Memory B cell (primary cell): ENCODE results near the gene ARF3.
A peak's percentile ranks its signal among the peaks of the same experiment; 100 is the strongest.

Source experiments
- ATAC-seq: fragments of 150-1000 bp; cut with Tn5 transposase; 2 replicates; pipeline ENCODE4 v1.10.0; 2021; ENCODE audit warnings: low read depth, mild to moderate bottlenecking, moderate library complexity
- DNase-seq, 2 donors: peaks; one replicate each; pipeline ENCODE4 v3.0.0; 2022; ENCODE audit warnings: low spot score in 2 of 2
- H3K27ac Mint-ChIP-seq: one replicate; pipeline ENCODE4 v1.8.0; 2022; ENCODE audit warnings: mild to moderate bottlenecking, moderate library complexity, mixed read lengths
- H3K27me3 Mint-ChIP-seq: one replicate; pipeline ENCODE4 v1.8.0; 2022; ENCODE audit warnings: mixed read lengths
- H3K36me3 Mint-ChIP-seq: one replicate; pipeline ENCODE4 v1.8.0; 2022; ENCODE audit warnings: mild to moderate bottlenecking, mixed read lengths
- H3K4me1 Mint-ChIP-seq: one replicate; pipeline ENCODE4 v1.8.0; 2022; ENCODE audit warnings: mixed read lengths
- H3K4me3 Mint-ChIP-seq: one replicate; pipeline ENCODE4 v1.8.0; 2022; ENCODE audit warnings: mild to moderate bottlenecking, moderate library complexity, mixed read lengths
- H3K9me3 Mint-ChIP-seq: one replicate; pipeline ENCODE4 v1.8.0; 2022; ENCODE audit warnings: mixed read lengths

ARF3 gene

GRCh38 chr12:48957141-48958048, at the start of gene ARF3:
Gene ARF3 (minus strand): TSS chr12:48957487. CDS start chr12:48941095, 16,392 bp downstream.
- Mint-ChIP-seq H3K27me3 (peaks cover 2% of the 10 kb centered on the region), H3K27ac (peak within 1 kb of the TSS; percentile 96), H3K4me1 (peaks cover 43% of the 10 kb centered on the region), H3K36me3 (peaks cover 7% of the 10 kb centered on the region), H3K4me3 (peak within 1 kb of the TSS; percentile 100), H3K9me3 (no peaks in the 10 kb centered on the region)
- peak; percentile 83 to 90 for DNase-seq
- ATAC-seq = peak; percentile 90

GRCh38 chr12:49000346-49000745, 43.1 kb upstream of the ARF3 start:
- H3K36me3 Mint-ChIP-seq = peaks cover 34% of the 10 kb centered on the region
- no peaks in the 10 kb centered on the region for H3K9me3 Mint-ChIP-seq
- peaks cover 13% of the 10 kb centered on the region for H3K27me3 Mint-ChIP-seq
- no peak overlapping the region for H3K4me3 Mint-ChIP-seq
- H3K4me1 Mint-ChIP-seq = peaks cover 24% of the 10 kb centered on the region
- H3K27ac Mint-ChIP-seq = no peak overlapping the region
- ATAC-seq (no peak), DNase-seq (no peak)

- Mint-ChIP-seq H3K4me3 (peak within 1 kb of the TSS; percentile 78), H3K27ac (no peak within 1 kb of the TSS), H3K9me3 (no peaks in the 10 kb centered on the region), H3K27me3 (peaks cover 17% of the 10 kb centered on the region), H3K4me1 (peaks cover 29% of the 10 kb centered on the region), H3K36me3 (peaks cover 26% of the 10 kb centered on the region)
- DNase-seq (peak; percentile 43 to 56), ATAC-seq (peak; percentile 43)
Observed at GRCh38 chr12:48999371-49000131, 42.3 kb upstream of the ARF3 start, which contains the start of gene DDN. Gene DDN (minus strand): TSS chr12:48999375. CDS start chr12:48999287, 88 bp downstream.

GRCh38 chr12:48998497-48999353, 41.4 kb upstream of the ARF3 start:
- Mint-ChIP-seq H3K36me3 (peaks cover 22% of the 10 kb centered on the region), H3K4me1 (peaks cover 29% of the 10 kb centered on the region), H3K27ac (no peak overlapping the region), H3K27me3 (peaks cover 21% of the 10 kb centered on the region), H3K9me3 (no peaks in the 10 kb centered on the region), H3K4me3 (peak overlapping the region; percentile 77)
- peak in 1 of 2 donors; percentile 47 for DNase-seq
- ATAC-seq = peak; percentile 8

GRCh38 chr12:48997719-48998496, 40.6 kb upstream of the ARF3 start:
- Mint-ChIP-seq H3K27me3 (peaks cover 24% of the 10 kb centered on the region), H3K9me3 (no peaks in the 10 kb centered on the region), H3K36me3 (peaks cover 15% of the 10 kb centered on the region), H3K27ac (peak overlapping the region; percentile 89), H3K4me3 (peak overlapping the region; percentile 76), H3K4me1 (peaks cover 29% of the 10 kb centered on the region)
- ATAC-seq (peak; percentile 34), DNase-seq (peak; percentile 46 to 52)

GRCh38 chr12:48996794-48997718, 39.8 kb upstream of the ARF3 start:
- peak; percentile 81 for ATAC-seq
- peak overlapping the region; percentile 89 for H3K27ac Mint-ChIP-seq
- peaks cover 8% of the 10 kb centered on the region for H3K36me3 Mint-ChIP-seq
- H3K4me3 Mint-ChIP-seq = peak overlapping the region; percentile 76
- H3K9me3 Mint-ChIP-seq = no peaks in the 10 kb centered on the region
- peaks cover 24% of the 10 kb centered on the region for H3K27me3 Mint-ChIP-seq
- DNase-seq = peak; percentile 77 to 78
- H3K4me1 Mint-ChIP-seq = peaks cover 29% of the 10 kb centered on the region

- DNase-seq (peak in 1 of 2 donors; percentile 65), ATAC-seq (no peak)
- Mint-ChIP-seq H3K27me3 (peaks cover 26% of the 10 kb centered on the region), H3K4me3 (peak overlapping the region; percentile 55), H3K4me1 (peaks cover 29% of the 10 kb centered on the region), H3K27ac (peak overlapping the region; percentile 2), H3K9me3 (no peaks in the 10 kb centered on the region), H3K36me3 (no peaks in the 10 kb centered on the region)
Observed at GRCh38 chr12:48995086-48995879, 38.0 kb upstream of the ARF3 start.

GRCh38 chr12:48994224-48995085, 37.2 kb upstream of the ARF3 start:
- Mint-ChIP-seq H3K27me3 (peaks cover 25% of the 10 kb centered on the region), H3K36me3 (no peaks in the 10 kb centered on the region), H3K4me1 (peaks cover 25% of the 10 kb centered on the region), H3K9me3 (no peaks in the 10 kb centered on the region), H3K27ac (no peak overlapping the region), H3K4me3 (no peak overlapping the region)
- no peak for DNase-seq
- no peak for ATAC-seq

GRCh38 chr12:48993787-48994186, 36.5 kb upstream of the ARF3 start:
- DNase-seq = no peak
- no peak overlapping the region for H3K27ac Mint-ChIP-seq
- peaks cover 24% of the 10 kb centered on the region for H3K4me1 Mint-ChIP-seq
- no peak for ATAC-seq
- peaks cover 28% of the 10 kb centered on the region for H3K27me3 Mint-ChIP-seq
- H3K4me3 Mint-ChIP-seq = no peak overlapping the region
- no peaks in the 10 kb centered on the region for H3K9me3 Mint-ChIP-seq
- H3K36me3 Mint-ChIP-seq = no peaks in the 10 kb centered on the region

- no peak overlapping the region for H3K27ac Mint-ChIP-seq
- no peaks in the 10 kb centered on the region for H3K36me3 Mint-ChIP-seq
- peaks cover 15% of the 10 kb centered on the region for H3K4me1 Mint-ChIP-seq
- peaks cover 28% of the 10 kb centered on the region for H3K27me3 Mint-ChIP-seq
- no peak for ATAC-seq
- DNase-seq = no peak
- H3K4me3 Mint-ChIP-seq = no peak overlapping the region
- no peaks in the 10 kb centered on the region for H3K9me3 Mint-ChIP-seq
Observed at GRCh38 chr12:48991247-48992050, 34.2 kb upstream of the ARF3 start.
